Parathyroid adenoma (tissue), 2 donors: Measurements from ENCODE around the gene BTRC.

Source experiments
- H2AFZ ChIP-seq: fragments of 300-600 bp; sonication (generic); one replicate; pipeline ENCODE4 v1.7.0; 2017; ENCODE audit warnings: antibody characterized with exemption, mild to moderate bottlenecking
- H3K27ac ChIP-seq: fragments of 300-600 bp; sonication (generic); one replicate; pipeline ENCODE4 v1.7.0; 2017
- H3K27me3 ChIP-seq: fragments of 300-600 bp; sonication (generic); one replicate; pipeline ENCODE4 v1.7.0; 2017; ENCODE audit warnings: low read length; ENCODE audit not compliant: control insufficient read depth, insufficient read depth
- H3K36me3 ChIP-seq: fragments of 300-600 bp; sonication (generic); one replicate; pipeline ENCODE4 v1.7.0; 2017; ENCODE audit warnings: low read length; ENCODE audit not compliant: control insufficient read depth, insufficient read depth
- H3K4me1 ChIP-seq: fragments of 300-600 bp; sonication (generic); one replicate; pipeline ENCODE4 v1.7.0; 2017; ENCODE audit warnings: control low read depth
- H3K4me2 ChIP-seq: fragments of 300-600 bp; sonication (generic); one replicate; pipeline ENCODE4 v1.7.0; 2017; ENCODE audit warnings: low read length
- H3K4me3 ChIP-seq: fragments of 300-600 bp; sonication (generic); one replicate; pipeline ENCODE4 v1.7.0; 2017; ENCODE audit warnings: low read depth, low read length
- H3K79me2 ChIP-seq: fragments of 300-600 bp; sonication (generic); one replicate; pipeline ENCODE4 v1.7.0; 2017; ENCODE audit warnings: control low read depth
- H3K9ac ChIP-seq: fragments of 300-600 bp; sonication (generic); one replicate; pipeline ENCODE4 v1.7.0; 2017; ENCODE audit warnings: mild to moderate bottlenecking
- H3K9me3 ChIP-seq: fragments of 300-600 bp; sonication (generic); one replicate; pipeline ENCODE4 v1.7.0; 2017; ENCODE audit warnings: low read length; ENCODE audit not compliant: control insufficient read depth
- CTCF ChIP-seq: fragments of 300-600 bp; sonication (generic); IDR thresholded peaks from one replicate; pipeline ENCODE4 v1.7.0; 2017; ENCODE audit warnings: antibody characterized with exemption, mild to moderate bottlenecking
- donor health status: primary hyperparathyroidism.

Gene BTRC

GRCh38 chr10:101450277-101451080, 96.5 kb downstream of the BTRC start:
- H3K27ac ChIP-seq: no peak overlapping the region
- no peak overlapping the region for H3K4me3 ChIP-seq
- H3K9me3 ChIP-seq: no peaks in the 10 kb centered on the region
- H2AFZ ChIP-seq: no peak overlapping the region
- no peaks in the 10 kb centered on the region for H3K36me3 ChIP-seq
- H3K4me2 ChIP-seq: no peak overlapping the region
- peaks cover 7% of the 10 kb centered on the region for H3K4me1 ChIP-seq
- TF ChIP-seq CTCF: no peak
- no peak overlapping the region for H3K9ac ChIP-seq
- H3K79me2 ChIP-seq: peaks cover 14% of the 10 kb centered on the region
- no peaks in the 10 kb centered on the region for H3K27me3 ChIP-seq

GRCh38 chr10:101451261-101451660, 97.3 kb downstream of the BTRC start:
- no peak for TF ChIP-seq CTCF
- no peak overlapping the region for H3K27ac ChIP-seq
- no peak overlapping the region for H2AFZ ChIP-seq
- H3K4me1 ChIP-seq: peaks cover 7% of the 10 kb centered on the region
- H3K36me3 ChIP-seq: no peaks in the 10 kb centered on the region
- no peaks in the 10 kb centered on the region for H3K9me3 ChIP-seq
- peaks cover 14% of the 10 kb centered on the region for H3K79me2 ChIP-seq
- H3K9ac ChIP-seq: no peak overlapping the region
- H3K4me2 ChIP-seq: no peak overlapping the region
- H3K27me3 ChIP-seq: no peaks in the 10 kb centered on the region
- no peak overlapping the region for H3K4me3 ChIP-seq

GRCh38 chr10:101451667-101452069, 97.7 kb downstream of the BTRC start:
- Histone ChIP-seq H3K79me2 (peaks cover 14% of the 10 kb centered on the region), H3K27me3 (no peaks in the 10 kb centered on the region), H2AFZ (no peak overlapping the region), H3K36me3 (no peaks in the 10 kb centered on the region), H3K4me2 (no peak overlapping the region), H3K4me3 (no peak overlapping the region), H3K27ac (no peak overlapping the region), H3K4me1 (peaks cover 7% of the 10 kb centered on the region), H3K9ac (no peak overlapping the region), H3K9me3 (no peaks in the 10 kb centered on the region)
- TF ChIP-seq CTCF: no peak

- Histone ChIP-seq H3K4me3 (no peak overlapping the region), H3K9ac (no peak overlapping the region), H3K79me2 (peaks cover 14% of the 10 kb centered on the region), H3K27ac (no peak overlapping the region), H3K27me3 (no peaks in the 10 kb centered on the region), H3K4me2 (no peak overlapping the region), H2AFZ (no peak overlapping the region), H3K4me1 (peaks cover 7% of the 10 kb centered on the region), H3K36me3 (no peaks in the 10 kb centered on the region), H3K9me3 (no peaks in the 10 kb centered on the region)
- TF ChIP-seq CTCF: no peak
Observed at GRCh38 chr10:101452176-101452575, 98.2 kb downstream of the BTRC start.

- Histone ChIP-seq H2AFZ (no peak overlapping the region), H3K27me3 (no peaks in the 10 kb centered on the region), H3K9me3 (no peaks in the 10 kb centered on the region), H3K4me2 (no peak overlapping the region), H3K79me2 (peaks cover 14% of the 10 kb centered on the region), H3K4me3 (no peak overlapping the region), H3K27ac (no peak overlapping the region), H3K9ac (no peak overlapping the region), H3K4me1 (peaks cover 7% of the 10 kb centered on the region), H3K36me3 (no peaks in the 10 kb centered on the region)
- TF ChIP-seq CTCF: no peak
Observed at GRCh38 chr10:101452593-101452992, 98.6 kb downstream of the BTRC start.
